Measurements from ENCODE around the gene GLYATL1. TPM values are rescaled to one million over a fixed set of nuclear protein-coding genes. Genes with fewer than 3 reads are reported as not detected.

The GLYATL1 gene, protein sequence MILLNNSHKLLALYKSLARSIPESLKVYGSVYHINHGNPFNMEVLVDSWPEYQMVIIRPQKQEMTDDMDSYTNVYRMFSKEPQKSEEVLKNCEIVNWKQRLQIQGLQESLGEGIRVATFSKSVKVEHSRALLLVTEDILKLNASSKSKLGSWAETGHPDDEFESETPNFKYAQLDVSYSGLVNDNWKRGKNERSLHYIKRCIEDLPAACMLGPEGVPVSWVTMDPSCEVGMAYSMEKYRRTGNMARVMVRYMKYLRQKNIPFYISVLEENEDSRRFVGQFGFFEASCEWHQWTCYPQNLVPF
- total RNA-seq (1 to 10 TPM in 1 of 9 donors, not detected in 8; 1.6 TPM), polyA plus RNA-seq (not detected)
- long read RNA-seq, donor 1, result 0 reads
- long read RNA-seq, donor 2, result 0 reads
- long read RNA-seq, donor 3, result 0 reads

GRCh38 chr11:58939277-58939676 is at the start of gene GLYATL1:
Gene GLYATL1, plus strand, starts transcription at chr11:58939488. Its CDS starts 7,600 bp downstream, at chr11:58947088.
- ATAC-seq (no peak), DNase-seq (no peak)
- 69 to 81% (median 80%) methylated on average over 4 of the region's 4 CpGs for WGBS, 4 donors
- intact Hi-C loops (cut with DNase I), result no loop called here
- no peaks in the 10 kb centered on the region for H3K9me3 ChIP-seq
- H3K27me3 ChIP-seq, result no peaks in the 10 kb centered on the region
- no peak within 1 kb of the TSS for H3K27ac ChIP-seq
- H3K36me3 ChIP-seq, result no peaks in the 10 kb centered on the region
- no peaks in the 10 kb centered on the region for H3K4me1 ChIP-seq
- H3K4me3 ChIP-seq, result no peak within 1 kb of the TSS
- no peak for TF ChIP-seq CTCF (IDR thresholded peaks at IDR 0.05)
- no peak for TF ChIP-seq POLR2A (IDR thresholded peaks at IDR 0.05)

DNA sequence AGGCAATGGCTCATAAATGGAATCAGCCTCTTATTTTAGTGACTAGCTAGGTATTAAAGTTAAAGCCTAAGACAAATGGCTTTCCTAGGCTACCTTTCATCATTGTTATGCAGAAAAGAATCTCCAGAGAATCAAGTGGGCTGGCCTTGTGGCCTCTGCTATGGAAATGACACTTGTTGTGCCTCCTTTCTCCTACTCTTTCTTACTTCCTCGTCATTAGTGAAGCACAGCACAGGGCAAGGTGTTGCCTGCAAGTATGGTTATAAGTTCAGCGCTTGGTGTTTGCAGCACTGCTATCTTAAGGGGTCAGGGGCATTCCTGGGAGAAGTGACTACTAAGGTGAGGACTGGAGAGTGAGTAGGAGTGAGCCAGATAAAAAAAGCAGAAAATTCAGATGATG is 45.4 kb upstream of the GLYATL1 start:
- no peak for ATAC-seq
- no peaks in the 10 kb centered on the region for H3K27me3 ChIP-seq
- WGBS, 4 donors, result 58 to 72% (median 65%) methylated on average over 2 of the region's 2 CpGs
- H3K4me1 ChIP-seq, result no peaks in the 10 kb centered on the region
- H3K9me3 ChIP-seq, result no peaks in the 10 kb centered on the region
- intact Hi-C loops (cut with DNase I), result no loop called here
- H3K27ac ChIP-seq, result no peak overlapping the region
- TF ChIP-seq CTCF (IDR thresholded peaks at IDR 0.05), result no peak
- TF ChIP-seq POLR2A (IDR thresholded peaks at IDR 0.05), result no peak
- DNase-seq, result no peak
- H3K36me3 ChIP-seq, result no peaks in the 10 kb centered on the region
- H3K4me3 ChIP-seq, result no peak overlapping the region

- no peak overlapping the region for H3K27ac ChIP-seq
- no peak for TF ChIP-seq CTCF (IDR thresholded peaks at IDR 0.05)
- no peak for TF ChIP-seq POLR2A (IDR thresholded peaks at IDR 0.05)
- no peaks in the 10 kb centered on the region for H3K36me3 ChIP-seq
- WGBS, 4 donors, result 30 to 42% (median 36%) methylated on average over 1 of the region's 1 CpG
- DNase-seq (no peak), ATAC-seq (peak in 1 of 4 donors; percentile 34)
- no peaks in the 10 kb centered on the region for H3K9me3 ChIP-seq
- peaks cover 0 to 31% (median 6%) of the 10 kb centered on the region in 9 donors for H3K27me3 ChIP-seq
- intact Hi-C loops (cut with DNase I), result no loop called here
- H3K4me1 ChIP-seq, result no peaks in the 10 kb centered on the region
- H3K4me3 ChIP-seq, result no peak overlapping the region
These were observed 41.2 kb upstream of the GLYATL1 start for GRCh38 chr11:58898106-58898505.

DNA sequence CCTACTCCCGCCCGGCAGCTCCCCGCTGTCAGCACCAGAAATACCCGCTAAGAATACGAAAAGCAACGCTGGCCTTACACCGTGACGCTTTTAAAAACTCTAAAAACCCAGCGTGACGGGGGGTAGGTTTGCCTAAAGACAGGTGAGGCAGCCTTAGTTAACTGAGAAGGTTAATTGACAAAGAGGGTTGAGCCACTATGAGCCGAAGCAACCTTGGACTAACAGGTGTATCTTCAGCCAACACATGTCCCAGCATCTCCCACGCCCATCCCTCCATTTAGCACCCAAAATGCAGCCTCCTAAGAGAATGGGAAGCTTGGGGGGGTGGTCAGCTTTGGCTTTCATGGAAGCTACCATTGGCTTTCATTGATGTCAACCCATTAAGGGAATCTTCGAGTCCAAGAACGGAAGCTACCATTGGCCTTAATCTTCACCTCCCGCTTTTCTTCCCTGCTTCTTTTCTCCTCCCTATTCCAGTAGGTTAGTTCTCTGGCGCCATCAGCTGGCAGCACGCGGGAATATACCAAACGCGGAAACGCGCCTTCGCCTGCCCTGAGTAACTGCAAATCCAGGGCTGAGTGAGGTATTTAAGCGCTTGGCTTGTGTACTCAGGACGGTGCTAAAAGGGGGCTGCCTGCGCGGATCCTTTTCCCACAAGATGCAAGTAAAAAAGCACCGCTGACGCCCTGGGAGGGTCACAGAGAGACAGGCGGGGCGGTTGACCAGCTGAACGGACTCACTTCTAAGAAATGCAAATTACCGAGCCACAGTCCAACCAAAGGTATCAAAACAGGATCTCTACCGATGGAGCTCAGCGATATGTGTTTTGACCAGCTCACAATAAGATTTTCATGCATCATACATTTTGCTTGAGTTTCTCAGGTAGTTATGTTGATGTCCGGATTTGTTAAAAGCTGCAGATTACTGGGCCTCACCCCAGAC is 38.5 kb upstream of the GLYATL1 start:
- DNase-seq, result peak; percentile 53 to 74 (median 60)
- intact Hi-C loops (cut with DNase I), result loop anchor here in 2 of 10 donors (10.0 kb wide), 1 partner anchor 246 kb away; no protein-coding TSS in a partner anchor
- 20 to 40% (median 26%) methylated on average over 33 to 36 of the region's 36 CpGs for WGBS, 4 donors
- no peak overlapping the region for H3K27ac ChIP-seq
- H3K4me1 ChIP-seq, result peaks cover 0 to 8% (median 0%) of the 10 kb centered on the region in 12 donors
- no peak overlapping the region for H3K4me3 ChIP-seq
- peak; percentile 8 to 57 (median 36) for TF ChIP-seq CTCF (IDR thresholded peaks at IDR 0.05)
- TF ChIP-seq POLR2A (IDR thresholded peaks at IDR 0.05), result no peak
- no peaks in the 10 kb centered on the region for H3K9me3 ChIP-seq
- ATAC-seq, result peak in 3 of 4 donors; percentile 58 to 75 (median 65)
- H3K36me3 ChIP-seq, result no peaks in the 10 kb centered on the region
- peaks cover 2 to 56% (median 26%) of the 10 kb centered on the region in 9 donors for H3K27me3 ChIP-seq

Data from heart left ventricle (tissue), 16 donors.